Astrocyte of the cerebellum (primary cell): Measurements from ENCODE around the gene KRTAP9-7.
"Not testable (repeated sequence)": the region's sequence is repeated elsewhere in the genome, so short reads cannot be mapped to it uniquely, and the experiment has no call there.

ENCODE experiments used
- DNase-seq: peaks from one replicate; pipeline ENCODE4 v3.0.0-alpha.2; 2011; ENCODE audit warnings: low read depth
- H3K4me3 ChIP-seq: 2 replicates; pipeline ENCODE4 v1.5.1; 2011; ENCODE audit warnings: mild to moderate bottlenecking, low read depth, low read length, moderate library complexity
- CTCF ChIP-seq: IDR thresholded peaks from 2 replicates; pipeline ENCODE4 v1.5.1; 2012; ENCODE audit warnings: low read length, low read depth, moderate library complexity, mild to moderate bottlenecking; ENCODE audit errors: missing control alignments
- in situ Hi-C: cut with HindIII; loops from 2 replicates; pipeline ENCODE4 v1.10.0; 2017; ENCODE audit warnings: low sequenced_read_pairs

The KRTAP9-7 gene

DNA sequence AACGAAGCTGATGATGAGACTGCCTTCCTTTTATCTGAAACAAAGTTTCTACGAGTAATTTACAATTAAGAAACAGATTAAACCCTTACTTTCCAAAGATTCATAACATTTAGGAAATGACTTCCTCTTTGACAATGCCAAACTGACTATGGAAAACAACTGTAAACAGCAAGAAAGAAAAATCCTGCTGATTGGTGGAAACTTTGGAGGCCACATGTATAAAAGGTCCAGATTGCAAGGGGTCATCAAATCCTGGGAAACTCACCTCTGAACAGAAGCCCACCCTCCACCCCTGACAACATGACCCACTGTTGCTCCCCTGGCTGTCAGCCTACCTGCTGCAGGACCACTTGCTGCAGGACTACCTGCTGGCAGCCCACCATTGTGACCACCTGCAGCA, 10.4 kb upstream of the KRTAP9-7 start, which contains the start of gene KRTAP9-6:
TSS of gene KRTAP9-6 (plus strand) at position 301 of the 400 bp plus-strand sequence. CDS start at position 301, 0 bp downstream.
- no peak for TF ChIP-seq CTCF
- no peak for DNase-seq
- in situ Hi-C loops: no loop called here
- no peak within 1 kb of the TSS for H3K4me3 ChIP-seq

DNA sequence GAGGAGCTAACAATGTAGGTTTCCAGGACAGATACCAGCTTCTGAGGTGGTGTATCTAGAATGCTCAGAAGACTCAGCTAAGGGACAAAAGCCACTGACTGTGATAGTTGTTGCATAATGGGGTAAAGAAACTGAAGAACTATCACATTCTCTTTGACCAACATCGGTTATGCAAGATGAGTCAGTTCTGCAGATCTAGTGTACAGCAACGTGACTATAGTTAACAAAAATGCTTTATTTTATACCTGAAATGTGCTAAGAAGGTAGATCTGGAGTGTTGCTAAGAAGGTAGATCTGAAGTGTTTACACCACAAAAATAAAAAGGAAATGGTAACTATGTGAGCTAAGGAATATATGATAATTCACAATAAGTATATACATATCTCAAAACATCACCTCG, 7.8 kb upstream of the KRTAP9-7 start:
- DNase-seq: no peak
- no peak overlapping the region for H3K4me3 ChIP-seq
- in situ Hi-C loops: no loop called here
- TF ChIP-seq CTCF: no peak

DNA sequence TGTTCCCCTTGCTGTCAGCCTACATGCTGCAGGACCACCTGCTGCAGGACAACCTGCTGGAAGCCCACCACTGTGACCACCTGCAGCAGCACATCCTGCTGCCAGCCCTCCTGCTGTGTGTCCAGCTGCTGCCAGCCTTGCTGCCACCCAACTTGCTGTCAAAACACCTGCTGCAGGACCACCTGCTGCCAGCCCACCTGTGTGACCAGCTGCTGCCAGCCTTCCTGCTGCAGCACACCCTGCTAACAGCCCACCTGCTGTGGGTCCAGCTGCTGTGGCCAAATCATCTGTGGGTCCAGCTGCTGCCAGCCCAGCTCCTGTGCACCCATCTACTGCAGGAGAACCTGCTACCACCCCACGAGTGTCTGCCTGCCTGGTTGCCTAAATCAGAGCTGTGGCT, 4.2 kb upstream of the KRTAP9-7 start:
- in situ Hi-C loops, H3K4me3 ChIP-seq, DNase-seq: not testable (repeated sequence)

GRCh38 chr17:41271858-41272257, 3.6 kb upstream of the KRTAP9-7 start:
- in situ Hi-C loops: no loop called here
- H3K4me3 ChIP-seq: no peak overlapping the region
- TF ChIP-seq CTCF: no peak
- no peak for DNase-seq

- TF ChIP-seq CTCF: no peak
- DNase-seq: no peak
- in situ Hi-C loops: no loop called here
- H3K4me3 ChIP-seq: no peak overlapping the region
These were observed 2.9 kb downstream of the KRTAP9-7 start for GRCh38 chr17:41278176-41278955.

DNA sequence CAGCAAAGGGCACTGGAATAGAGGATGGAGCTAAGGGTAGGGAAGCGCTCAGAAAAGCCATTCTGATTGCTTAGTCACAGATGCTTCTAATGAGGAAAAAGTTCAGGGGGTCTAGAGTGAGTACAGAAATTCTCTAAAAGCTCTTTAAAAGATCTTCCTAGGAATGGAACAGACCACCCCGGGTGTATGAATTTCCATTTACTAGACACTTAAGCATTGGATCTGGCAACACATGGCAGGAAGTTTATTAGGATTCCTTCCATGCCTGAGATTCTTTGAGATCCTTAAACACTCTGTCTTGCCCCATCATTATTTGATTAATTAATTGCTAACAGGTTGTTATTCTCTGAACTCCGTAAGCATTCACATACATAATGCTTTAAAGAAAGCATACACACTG, 8.5 kb downstream of the KRTAP9-7 start:
- in situ Hi-C loops: no loop called here
- DNase-seq: no peak
- TF ChIP-seq CTCF: no peak
- H3K4me3 ChIP-seq: no peak overlapping the region

GRCh38 chr17:41284546-41284945, 9.0 kb downstream of the KRTAP9-7 start:
- in situ Hi-C loops: no loop called here
- no peak for DNase-seq
- H3K4me3 ChIP-seq: no peak overlapping the region
- TF ChIP-seq CTCF: no peak
